Measurements from ENCODE around the gene PSG1.
"Not testable (repeated sequence)": the region's sequence is repeated elsewhere in the genome, so short reads cannot be mapped to it uniquely, and the experiment has no call there.

The PSG1 gene

DNA sequence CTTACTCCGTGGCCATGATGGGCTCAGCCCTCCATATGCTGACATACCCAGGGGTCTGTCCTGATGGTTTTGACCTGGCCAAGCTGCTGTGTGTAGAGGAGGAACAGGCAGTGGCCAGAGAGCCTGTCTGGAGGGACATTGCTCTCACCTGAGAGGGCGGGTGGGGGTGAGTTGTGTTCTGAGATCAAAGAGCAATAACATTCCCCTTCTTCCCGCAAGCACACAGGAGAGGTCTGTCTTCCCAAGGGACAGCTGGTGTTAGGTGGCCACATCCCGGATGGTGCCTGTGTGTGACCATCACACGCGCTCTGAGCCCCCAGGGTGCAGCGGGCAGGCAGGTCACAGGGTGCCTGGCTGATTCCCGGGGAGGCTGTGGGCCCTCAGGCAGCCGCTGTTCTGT lies 1.1 kb upstream of the PSG1 start:
- not testable (repeated sequence) for DNase-seq

DNA sequence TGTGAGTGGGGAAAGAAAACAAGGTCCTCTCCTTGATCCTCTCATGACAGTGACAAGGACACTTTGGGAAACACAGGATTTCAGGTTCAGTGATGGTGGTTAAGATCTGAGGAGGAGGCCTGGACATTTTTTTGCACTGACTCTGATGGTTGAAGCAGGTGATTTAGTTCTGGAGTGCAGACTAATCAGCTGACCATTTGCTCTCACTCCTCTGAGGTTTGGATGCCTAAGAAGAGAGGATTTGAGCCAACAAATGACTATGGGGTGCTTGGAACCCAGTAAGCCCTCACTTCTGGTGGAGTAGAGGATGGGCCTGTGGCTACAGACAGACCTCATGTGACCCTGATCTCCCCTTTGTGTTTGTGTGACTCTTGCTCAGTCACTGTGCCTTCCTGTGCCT lies 2.9 kb downstream of the PSG1 start:
- not testable (repeated sequence) for DNase-seq

DNA sequence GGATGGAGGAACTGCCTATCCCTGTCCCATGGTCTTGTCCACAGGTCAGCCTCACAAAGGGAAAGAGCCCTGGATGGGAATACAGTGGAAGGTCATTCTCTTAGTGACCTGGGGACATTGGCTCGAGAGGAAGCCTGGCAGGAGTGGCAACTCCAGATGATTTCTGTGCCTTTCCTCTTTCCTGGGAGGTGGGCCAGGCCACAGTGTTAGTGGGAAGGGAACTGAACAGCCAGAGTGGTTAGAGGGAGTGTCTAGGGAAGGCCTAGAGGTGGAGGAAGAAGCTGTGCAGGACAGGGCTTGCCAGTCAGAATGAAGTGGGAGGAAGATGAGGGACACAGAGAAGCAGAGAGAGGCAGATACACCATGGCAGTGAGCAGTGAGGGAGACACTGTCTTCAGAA lies 3.6 kb downstream of the PSG1 start:
- DNase-seq, result not testable (repeated sequence)

DNA sequence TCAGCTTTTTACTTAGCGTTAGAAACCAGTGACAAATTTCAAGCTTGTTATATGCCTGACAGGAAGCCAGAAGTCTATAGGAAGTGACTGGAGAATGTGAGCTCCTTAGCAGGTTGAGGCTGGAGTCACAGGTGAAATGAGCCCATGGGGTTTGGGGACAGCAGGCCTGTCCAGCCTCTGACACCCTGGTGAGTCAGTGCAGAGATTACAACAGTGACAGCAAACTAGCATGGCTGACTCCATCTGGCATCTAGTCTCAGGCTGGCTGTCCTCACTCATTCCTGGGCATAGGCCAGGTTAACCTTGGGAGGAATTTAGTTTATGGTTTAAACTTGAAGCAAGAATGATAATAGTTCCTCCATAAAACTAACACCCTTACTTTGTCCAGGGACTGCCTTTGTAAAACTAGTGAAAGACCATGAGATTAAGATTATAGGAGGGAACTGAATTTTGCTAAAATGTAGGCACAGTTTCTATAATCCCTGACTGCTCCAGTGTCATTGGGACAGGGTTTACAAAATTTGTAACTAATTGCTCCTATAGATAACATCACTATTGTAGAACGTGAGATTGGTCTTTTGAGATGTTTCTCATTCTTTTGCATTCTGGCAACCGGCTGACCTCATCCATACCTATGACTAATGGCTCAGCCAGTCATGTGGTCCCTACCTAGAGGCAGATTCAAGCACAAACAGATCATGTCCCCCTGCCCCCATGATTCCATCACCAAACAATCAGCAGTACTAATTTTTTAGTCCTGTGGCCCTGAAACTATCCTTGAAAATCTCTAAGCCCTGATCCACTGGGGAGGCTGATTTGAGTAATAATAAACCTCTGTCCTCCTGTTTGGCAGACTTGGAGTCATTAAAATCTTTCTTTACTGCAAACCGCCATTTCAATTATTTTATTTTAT lies 4.4 kb downstream of the PSG1 start:
- not testable (repeated sequence) for DNase-seq

DNA sequence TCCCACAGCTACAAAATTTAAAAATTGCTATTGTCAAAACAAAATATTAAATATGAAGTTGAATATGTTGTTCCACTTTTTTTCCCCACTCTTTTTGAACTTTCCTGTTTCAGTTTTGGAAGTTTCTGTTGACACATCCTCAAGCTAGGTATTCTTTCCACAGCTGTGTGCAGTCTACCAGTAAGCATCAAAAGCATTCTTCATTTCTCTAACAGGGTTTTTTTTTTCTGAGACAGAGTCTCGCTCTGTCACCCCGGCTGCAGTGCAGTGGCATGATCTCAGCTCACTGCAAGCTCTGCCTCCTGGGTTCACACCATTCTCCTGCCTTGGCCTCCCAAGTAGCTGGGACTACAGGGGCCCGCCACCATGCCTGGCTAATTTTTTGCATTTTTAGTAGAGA lies 5.4 kb downstream of the PSG1 start:
- DNase-seq, result not testable (repeated sequence)

DNA sequence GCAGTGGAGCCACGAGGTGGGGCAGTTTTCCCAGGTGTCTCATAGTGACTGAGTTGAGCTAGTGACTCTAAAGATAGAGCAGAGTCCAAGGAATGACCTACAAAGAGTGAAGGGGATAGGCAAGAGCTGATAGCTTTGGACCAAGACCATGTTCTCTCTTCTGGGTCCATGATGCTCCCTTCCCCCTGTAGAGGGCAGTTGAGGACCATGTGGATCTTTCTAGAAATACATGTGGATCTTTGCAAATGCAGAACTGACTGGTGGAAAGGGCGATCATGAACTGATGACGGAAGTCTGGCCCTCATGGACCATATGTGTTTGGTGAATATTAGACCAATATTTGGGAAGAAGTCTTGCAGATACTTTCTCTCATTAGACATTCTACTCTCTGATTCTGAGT lies 6.9 kb downstream of the PSG1 start:
- no peak for DNase-seq

DNA sequence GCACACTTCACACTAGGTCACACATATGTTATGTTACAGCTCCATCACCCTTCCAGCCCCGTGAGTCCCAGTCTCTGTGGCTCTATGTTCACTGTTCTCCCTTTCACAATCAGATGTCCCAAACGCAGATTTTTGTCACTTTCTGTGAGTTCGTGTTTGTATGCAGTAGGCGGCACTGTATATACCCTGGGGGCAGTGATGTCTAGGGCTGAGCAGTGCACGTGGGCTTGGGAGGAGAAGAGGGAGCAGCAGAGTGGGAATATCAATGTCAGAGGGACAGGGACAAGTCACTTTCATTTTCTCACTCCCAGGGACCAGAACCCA lies 22.0 kb downstream of the PSG1 start:
- no peak for DNase-seq

DNA sequence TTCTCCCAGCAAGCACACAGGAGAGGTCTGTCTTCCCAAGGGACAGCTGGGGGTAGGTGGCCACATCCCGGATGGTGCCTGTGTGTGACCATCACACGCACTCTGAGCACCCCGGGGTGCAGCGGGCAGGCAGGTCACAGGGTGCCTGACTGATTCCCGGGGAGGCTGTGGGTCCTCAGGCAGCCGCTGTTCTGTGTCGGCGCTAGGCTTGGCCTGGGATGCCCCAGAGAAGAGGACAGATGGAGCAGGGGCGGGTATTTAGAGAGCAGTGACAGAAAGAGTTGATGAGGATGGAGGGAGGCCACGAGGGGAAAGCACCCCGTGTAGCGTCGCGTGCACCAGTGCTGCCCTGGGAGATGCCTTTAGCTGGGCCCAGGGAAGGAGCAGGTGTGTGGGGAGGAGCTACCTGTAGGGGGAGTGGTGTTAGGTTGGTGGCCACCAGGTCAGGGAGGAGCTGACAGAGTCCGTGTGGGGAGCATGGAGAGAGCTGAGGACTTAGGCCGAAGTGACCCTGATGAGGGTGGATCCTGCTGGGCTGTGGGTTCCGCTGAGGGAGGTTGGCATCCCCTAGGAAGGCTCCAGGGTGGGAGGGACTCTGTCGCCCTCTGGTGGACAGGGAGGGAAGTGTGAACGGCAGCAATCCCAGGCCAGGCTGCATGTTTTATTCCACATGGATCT lies 22.5 kb downstream of the PSG1 start:
- not testable (repeated sequence) for DNase-seq

DNA sequence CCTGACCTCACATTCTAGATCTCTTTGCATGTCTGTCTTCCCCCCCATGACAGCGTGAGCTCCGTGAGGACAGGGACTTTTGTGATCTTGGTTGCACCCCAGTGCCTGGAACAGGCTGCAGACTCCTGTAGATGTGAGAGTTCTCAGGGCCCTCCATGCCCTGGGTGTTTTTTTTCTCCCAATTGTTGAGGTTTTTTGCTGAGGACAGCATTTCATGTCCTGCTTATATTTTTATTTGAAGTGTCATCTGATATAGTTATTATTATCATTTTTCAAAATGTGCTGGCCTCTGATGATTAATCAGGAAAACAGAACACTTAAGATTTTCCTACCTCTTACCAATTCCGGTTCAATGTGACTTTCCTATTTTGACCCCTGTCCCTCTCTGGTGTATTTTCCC lies 24.8 kb downstream of the PSG1 start:
- not testable (repeated sequence) for DNase-seq

DNA sequence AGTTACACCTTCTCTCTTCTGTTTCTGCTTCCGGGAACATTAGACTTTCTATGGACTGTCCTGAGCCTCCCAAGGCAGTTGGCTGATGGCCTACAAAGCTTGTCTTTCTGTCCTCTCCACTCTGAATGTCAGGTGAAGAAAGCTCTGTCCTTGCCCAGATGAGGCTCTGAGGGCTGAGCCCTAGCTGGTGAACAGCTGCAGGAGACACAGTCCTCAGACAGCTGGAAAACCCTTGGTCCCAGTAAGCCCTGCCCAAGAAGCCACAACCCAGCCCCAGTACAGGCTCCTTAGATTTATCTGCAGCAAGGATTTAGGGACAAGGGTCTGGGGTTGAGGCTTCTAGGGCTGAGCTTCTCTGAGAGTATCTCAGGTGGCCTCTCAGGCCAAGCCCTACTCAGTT lies 26.3 kb downstream of the PSG1 start:
- DNase-seq, result not testable (repeated sequence)

DNA sequence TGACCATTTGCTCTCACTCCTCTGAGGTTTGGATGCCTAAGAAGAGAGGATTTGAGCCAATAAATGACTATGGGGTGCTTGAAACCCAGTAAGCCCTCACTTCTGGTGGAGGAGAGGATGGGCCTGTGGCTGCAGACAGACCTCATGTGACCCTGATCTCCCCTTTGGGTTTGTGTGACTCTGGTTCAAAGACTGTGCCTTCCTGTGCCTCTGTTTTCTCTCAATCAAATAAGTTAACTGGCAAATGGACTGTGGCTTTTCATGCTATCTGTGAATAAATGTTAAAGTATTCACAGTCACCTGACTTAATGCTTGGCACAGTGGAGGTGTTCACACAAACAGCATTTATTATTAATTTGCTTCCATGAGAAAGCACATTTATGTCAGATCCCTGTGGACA lies 26.7 kb downstream of the PSG1 start:
- DNase-seq, result not testable (repeated sequence)

DNA sequence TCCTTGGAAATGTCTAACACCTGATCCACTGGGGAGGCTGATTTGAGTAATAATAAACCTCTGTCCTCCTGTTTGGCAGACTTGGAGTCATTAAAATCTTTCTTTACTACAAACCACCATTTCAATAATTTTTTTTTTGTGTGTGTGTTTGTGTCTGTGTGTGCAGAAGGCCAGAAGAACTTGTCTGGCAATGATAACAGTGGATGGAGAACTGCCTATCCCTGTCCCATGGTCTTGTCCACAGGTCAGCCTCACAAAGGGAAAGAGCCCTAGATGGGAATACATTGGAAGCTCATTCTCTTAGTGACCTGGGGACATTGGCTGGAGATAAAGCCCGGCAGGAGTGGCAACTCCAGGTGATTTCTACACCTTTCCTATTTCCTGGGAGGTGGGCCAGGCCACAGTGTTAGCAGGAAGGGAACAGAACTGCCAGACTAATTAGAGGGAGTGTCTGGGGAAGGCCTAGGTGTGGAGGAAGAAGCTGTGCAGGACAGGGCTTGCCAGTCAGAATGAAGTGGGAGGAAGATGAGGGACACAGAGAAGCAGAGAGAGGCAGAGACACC lies 27.7 kb downstream of the PSG1 start:
- DNase-seq, result not testable (repeated sequence)

DNA sequence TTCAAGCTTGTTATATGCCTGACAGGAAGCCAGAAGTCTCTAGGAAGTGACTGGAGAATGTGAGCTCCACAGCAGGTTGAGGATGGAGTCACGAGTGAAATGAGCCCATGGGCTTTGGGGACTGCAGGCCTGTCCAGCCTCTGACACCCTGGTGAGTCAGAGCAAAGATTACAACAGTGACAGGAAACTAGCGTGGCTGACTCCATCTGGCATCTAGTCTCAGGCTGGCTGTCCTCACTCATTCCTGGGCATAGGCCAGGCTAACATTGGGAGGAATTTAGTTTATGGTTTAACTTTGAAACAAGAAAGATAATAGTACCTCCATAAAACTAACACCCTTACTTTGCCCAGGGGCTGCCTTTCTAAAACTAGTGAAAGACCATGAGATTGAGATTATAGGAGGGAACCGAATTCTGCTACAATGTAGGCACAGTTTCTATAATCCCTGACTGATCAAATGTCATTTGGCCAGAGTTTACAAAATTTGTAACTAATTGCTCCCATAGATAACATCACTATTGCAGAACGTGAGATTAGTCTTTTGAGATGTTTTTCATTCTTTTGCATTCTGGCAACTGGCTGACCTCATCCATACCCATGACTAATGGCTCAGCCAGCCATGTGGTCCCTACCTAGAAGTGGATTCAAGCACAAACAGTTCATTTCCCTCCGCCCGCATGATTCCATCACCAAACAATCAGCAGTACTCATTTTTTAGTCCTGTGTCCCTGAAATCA lies 28.4 kb downstream of the PSG1 start:
- DNase-seq, result no peak

DNA sequence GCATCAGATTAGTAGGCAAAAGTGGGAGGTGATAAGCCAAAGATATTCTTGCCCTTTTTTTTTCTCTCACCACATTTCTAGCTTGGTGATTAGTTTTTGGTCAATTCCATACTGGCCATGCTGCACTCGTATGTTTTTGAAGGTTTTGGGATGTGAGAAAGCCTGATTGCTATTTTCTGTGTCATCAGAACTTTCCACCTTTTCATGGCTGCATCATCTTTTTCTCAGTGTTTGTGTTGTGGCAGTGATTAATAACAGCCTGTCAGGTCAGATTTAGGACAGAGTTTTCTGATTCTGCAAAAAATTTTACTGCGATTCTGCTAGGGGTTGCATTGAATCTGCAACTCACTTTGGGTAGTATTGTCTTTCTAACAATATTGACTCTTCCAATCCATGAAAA lies 32.9 kb downstream of the PSG1 start:
- DNase-seq, result no peak

DNA sequence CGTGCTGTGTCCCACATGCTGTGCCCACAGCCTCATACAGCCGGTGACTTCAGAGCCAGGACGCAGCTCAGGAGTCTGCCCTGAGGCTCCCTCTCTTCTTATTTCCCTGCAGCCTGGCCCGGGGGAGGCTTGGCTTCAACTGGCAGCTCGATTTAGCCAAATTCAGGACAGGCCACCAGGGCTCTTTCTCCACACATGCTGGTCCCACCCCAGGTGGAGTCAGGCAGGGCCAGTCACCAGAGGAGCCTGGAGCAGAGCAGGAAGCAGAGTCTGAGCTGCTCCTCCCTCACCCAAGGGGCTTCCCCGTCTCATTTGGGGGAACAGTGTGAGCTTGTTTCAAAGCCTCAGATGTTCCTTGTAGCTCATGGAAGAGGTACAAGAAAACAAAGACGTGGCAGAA lies 35.9 kb downstream of the PSG1 start:
- not testable (repeated sequence) for DNase-seq

DNA sequence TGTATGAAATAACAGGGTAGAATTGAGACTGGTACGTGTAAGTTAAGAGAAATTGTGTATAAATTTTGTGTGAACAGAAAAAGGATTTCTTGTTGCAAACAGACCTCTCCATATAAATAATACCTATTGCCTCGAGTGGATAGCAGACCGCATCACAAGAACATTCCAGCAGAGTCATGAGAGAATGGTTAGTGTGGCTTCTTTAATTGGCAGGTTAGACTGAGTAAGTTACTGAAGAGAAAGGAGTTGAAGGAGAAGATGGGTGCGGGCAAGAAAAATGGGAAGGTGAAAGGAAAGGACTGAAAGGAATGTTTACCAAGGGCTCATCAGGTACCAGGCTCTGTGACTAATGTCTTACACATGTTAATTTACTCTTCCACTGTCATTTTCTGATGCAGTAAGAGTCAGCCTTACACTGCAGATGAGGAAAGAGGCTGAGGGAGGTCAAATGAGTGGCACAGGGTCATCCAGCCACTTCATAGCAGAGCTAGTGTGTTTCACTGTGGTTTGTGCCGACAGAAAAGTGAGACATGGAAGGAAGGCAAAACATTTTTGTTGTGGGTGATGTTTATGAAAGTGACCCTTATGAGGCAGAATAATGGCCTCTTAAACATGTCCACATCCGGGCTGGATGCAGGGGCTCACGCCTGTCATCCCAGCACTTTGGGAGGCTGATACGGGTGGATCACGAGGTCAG lies 46.6 kb downstream of the PSG1 start:
- not testable (repeated sequence) for DNase-seq

DNA sequence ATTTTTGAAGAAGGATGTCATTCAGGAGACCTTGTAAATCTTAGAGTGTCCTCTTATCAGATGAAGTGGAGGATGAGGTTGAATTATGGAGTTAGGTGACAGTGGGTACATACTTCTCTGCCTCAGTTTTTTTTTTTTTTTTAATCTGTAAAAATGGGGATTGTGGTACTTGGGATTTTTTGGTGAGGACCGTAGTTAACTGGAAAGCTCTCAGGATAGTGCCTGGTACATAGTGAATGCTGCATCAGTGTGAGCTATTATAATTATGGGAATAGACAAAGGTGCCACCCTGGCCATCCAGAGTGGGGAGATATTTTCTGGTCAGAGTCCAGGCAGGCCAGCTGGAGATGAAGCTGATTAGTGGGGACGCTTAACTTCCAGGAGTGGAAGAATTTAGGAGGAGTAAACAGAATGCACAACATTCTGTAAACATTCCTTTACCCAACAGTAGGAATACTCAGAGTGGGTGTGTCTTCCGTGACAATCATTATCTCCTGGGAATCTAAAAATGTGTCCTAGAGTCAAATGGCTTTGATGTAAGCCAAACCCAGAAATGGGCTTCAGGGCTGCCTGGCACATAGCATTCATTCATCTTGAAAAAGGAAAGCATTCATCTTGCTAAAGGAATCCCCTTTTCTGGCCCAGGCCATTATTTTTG lies 47.4 kb downstream of the PSG1 start:
- not testable (repeated sequence) for DNase-seq

DNA sequence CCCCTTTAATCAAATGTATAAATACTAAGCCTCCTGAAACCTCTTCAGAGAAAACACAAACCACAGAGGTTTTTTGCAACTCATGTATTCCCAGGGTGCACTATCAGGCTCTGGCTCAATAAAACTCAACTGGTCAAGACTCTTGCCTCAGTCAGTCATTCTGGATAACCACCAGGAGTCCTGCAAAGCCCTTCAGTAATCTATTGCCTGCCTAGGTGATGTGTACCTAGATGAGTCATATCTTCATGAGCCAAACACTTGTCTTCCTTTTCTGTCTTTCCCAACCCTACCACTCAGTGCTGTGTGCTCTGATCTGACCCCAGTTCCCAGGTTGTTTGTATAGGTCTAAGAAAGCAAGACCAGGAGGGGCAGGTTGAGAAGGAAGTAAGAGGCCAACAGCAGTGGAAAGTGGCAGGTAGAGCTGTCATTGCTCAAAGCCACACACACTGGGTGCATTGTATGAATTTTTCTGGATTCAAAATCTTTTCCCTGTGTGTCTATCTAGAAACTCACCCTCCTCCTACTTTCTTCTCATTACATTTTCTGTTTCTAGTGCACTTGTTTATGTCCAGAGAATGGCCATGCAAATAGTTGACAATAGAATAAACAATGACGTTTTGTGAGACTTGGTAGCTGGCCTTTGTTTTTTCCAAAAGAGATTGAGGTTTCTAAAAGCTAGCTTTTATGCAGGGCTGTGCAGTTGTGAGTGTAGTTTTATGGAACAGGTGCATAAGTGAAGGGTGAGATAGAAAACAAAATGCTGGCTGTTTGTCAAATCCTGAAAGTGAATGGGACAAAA lies 48.1 kb downstream of the PSG1 start:
- DNase-seq, result no peak

DNA sequence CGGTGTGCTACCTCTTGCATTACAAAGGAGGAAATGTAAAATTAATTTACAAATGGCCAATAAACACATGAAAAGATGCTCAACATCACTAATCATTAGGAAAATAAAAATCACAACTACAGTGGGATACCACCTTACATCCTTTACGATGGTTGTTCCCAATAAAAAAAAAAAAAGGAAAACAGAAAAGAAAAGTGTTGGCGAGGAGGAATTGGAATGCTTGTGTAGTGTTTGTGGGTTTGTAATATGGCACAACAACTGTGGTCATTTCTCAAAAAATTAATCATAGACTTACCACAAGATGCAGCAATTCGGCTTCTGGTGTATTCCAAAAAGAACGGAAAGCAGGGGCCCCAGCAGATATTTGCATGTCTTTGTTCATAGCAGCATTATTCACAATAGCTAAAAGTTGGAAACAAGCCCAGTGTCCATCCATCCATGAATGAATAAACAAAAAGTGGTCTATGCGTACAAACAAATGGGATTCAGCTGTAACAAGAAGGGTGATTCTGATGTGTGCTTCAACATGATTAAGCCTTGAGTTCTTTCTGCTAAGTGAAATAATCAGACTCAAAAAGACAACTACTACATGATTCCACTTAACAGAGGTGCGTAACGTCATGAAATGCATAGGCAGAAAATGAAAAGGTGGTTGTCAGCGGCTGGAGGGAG lies 58.1 kb downstream of the PSG1 start:
- not testable (repeated sequence) for DNase-seq

DNA sequence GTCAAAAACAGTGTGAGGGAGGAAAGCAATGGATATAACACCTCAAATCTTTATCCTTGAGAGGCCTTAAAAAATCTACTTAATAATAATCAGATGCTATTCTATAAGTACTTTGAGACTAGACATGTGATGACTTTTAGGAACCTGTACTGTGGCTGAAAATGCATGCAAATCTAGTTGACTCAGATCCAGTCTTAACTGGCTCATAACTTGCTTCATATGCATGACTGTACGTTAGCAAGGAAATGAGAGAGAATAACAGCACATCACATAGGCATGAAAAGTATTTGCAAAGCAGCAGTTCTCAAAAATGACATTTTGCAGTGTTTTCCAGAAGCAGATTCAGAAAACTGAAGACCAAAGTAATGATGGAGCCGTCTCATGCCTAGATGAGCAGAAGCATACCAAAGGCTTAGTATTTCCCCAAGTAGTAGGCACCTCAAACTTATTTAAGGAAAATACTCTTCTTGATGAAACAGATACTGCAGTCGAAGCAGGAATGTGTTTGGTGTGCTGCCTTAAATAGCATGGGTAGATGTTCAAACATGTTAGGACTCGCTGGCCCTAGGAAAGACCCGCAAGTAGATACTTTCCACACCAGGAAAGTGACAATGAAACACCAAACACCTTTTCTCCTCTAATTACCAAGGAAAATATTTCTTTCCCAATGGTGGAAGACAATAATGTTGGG lies 59.4 kb downstream of the PSG1 start:
- DNase-seq, result not testable (repeated sequence)
